Measurements from ENCODE around the gene FAM78A. TPM values are rescaled to one million over a fixed set of nuclear protein-coding genes. Genes with fewer than 3 reads are reported as not detected.

FAM78A gene
- total RNA-seq = 10 to 100 TPM; 57.6 to 91.7 (median 88.3) TPM
- total RNA-seq (2013) = 46.4 TPM

- no peaks in the 10 kb centered on the region for H3K36me3 ChIP-seq (ENCODE audit: control insufficient read depth, insufficient read depth, low read length)
- no peaks in the 10 kb centered on the region for H3K27me3 ChIP-seq (ENCODE audit: control insufficient read depth, insufficient read depth, low read length)
- DNase-seq (peak; percentile 55 to 70), ATAC-seq (peak; percentile 16 to 35 (median 19))
- Mint-ChIP-seq H3K27ac (peak within 1 kb of the TSS; percentile 91 to 95), H3K27me3 (ENCODE audit: low read depth in 2 of 2) (no peaks in the 10 kb centered on the region), H3K4me3 (peak within 1 kb of the TSS; percentile 99), H3K4me1 (peaks cover 45 to 59% of the 10 kb centered on the region in 2 donors), H3K9me3 (no peaks in the 10 kb centered on the region), H3K36me3 (peaks cover 7% of the 10 kb centered on the region)
- under 1% methylated on average over 75 of the region's 76 CpGs for WGBS (ENCODE audit: insufficient coverage)
- intact Hi-C loops (cut with micrococcal nuclease) = no loop called here
- peak within 1 kb of the TSS; percentile 87 for H3K27ac ChIP-seq (ENCODE audit: low read length)
- TF ChIP-seq CTCF (IDR thresholded peaks at IDR 0.05) = no peak
- H3K4me1 ChIP-seq (ENCODE audit: control insufficient read depth, insufficient read depth, low read length) = peaks cover 54% of the 10 kb centered on the region
- no peaks in the 10 kb centered on the region for H3K9me3 ChIP-seq (ENCODE audit: control insufficient read depth, insufficient read depth, low read length)
- H3K4me3 ChIP-seq (ENCODE audit: low read length) = peak within 1 kb of the TSS; percentile 91
These were observed at the start of gene FAM78A for GRCh38 chr9:131276094-131276888. Gene FAM78A (minus strand): TSS chr9:131276510. CDS start chr9:131276179, 331 bp downstream.

- H3K27ac ChIP-seq (ENCODE audit: low read length) = no peak overlapping the region
- no peaks in the 10 kb centered on the region for H3K4me1 ChIP-seq (ENCODE audit: control insufficient read depth, insufficient read depth, low read length)
- no peaks in the 10 kb centered on the region for H3K36me3 ChIP-seq (ENCODE audit: control insufficient read depth, insufficient read depth, low read length)
- Mint-ChIP-seq H3K9me3 (no peaks in the 10 kb centered on the region), H3K27me3 (ENCODE audit: low read depth in 2 of 2) (no peaks in the 10 kb centered on the region), H3K36me3 (no peaks in the 10 kb centered on the region), H3K27ac (no peak overlapping the region), H3K4me1 (no peaks in the 10 kb centered on the region), H3K4me3 (no peak overlapping the region)
- no peak for DNase-seq
- 95% methylated on average over 19 of the region's 21 CpGs for WGBS (ENCODE audit: insufficient coverage)
- no peak overlapping the region for H3K4me3 ChIP-seq (ENCODE audit: low read length)
- intact Hi-C loops (cut with micrococcal nuclease) = no loop called here
- no peaks in the 10 kb centered on the region for H3K9me3 ChIP-seq (ENCODE audit: control insufficient read depth, insufficient read depth, low read length)
- ATAC-seq = no peak
- no peaks in the 10 kb centered on the region for H3K27me3 ChIP-seq (ENCODE audit: control insufficient read depth, insufficient read depth, low read length)
- no peak for TF ChIP-seq CTCF (IDR thresholded peaks at IDR 0.05)
These were observed 48.7 kb upstream of the FAM78A start for GRCh38 chr9:131324736-131325679.

- H3K9me3 ChIP-seq (ENCODE audit: control insufficient read depth, insufficient read depth, low read length) = no peaks in the 10 kb centered on the region
- TF ChIP-seq CTCF (IDR thresholded peaks at IDR 0.05) = no peak
- H3K36me3 Mint-ChIP-seq = no peaks in the 10 kb centered on the region
- no peaks in the 10 kb centered on the region for H3K36me3 ChIP-seq (ENCODE audit: control insufficient read depth, insufficient read depth, low read length)
- H3K27me3 ChIP-seq (ENCODE audit: control insufficient read depth, insufficient read depth, low read length) = no peaks in the 10 kb centered on the region
- H3K27ac ChIP-seq (ENCODE audit: low read length) = no peak overlapping the region
- no peak overlapping the region for H3K4me3 ChIP-seq (ENCODE audit: low read length)
- H3K27ac Mint-ChIP-seq = no peak overlapping the region
- H3K27me3 Mint-ChIP-seq (ENCODE audit: low read depth in 2 of 2) = no peaks in the 10 kb centered on the region
- H3K4me3 Mint-ChIP-seq = no peak overlapping the region
- H3K4me1 ChIP-seq (ENCODE audit: control insufficient read depth, insufficient read depth, low read length) = no peaks in the 10 kb centered on the region
- no peak for ATAC-seq
- 92% methylated on average over 8 of the region's 8 CpGs for WGBS (ENCODE audit: insufficient coverage)
- H3K4me1 Mint-ChIP-seq = no peaks in the 10 kb centered on the region
- no peaks in the 10 kb centered on the region for H3K9me3 Mint-ChIP-seq
- intact Hi-C loops (cut with micrococcal nuclease) = loop anchor here (2.0 kb wide), 1 partner anchor 49 kb away; no protein-coding TSS in a partner anchor
- DNase-seq = no peak
These were observed 47.3 kb upstream of the FAM78A start for GRCh38 chr9:131323629-131324028.
